H1 (cell line): ENCODE measurements around the gene ARL5C.

Source experiments
- CTCF ChIP-seq, 3 experiments: IDR thresholded peaks; 1 replicate in 2 of 3; 2 replicates in 1 of 3; pipeline versions ENCODE4 v1.5.1 to v1.6.1; 2011; ENCODE audit warnings: low read length in 3 of 3, mild to moderate bottlenecking in 3 of 3, inconsistent platforms in 2 of 3, low read depth in 1 of 3, moderate library complexity in 1 of 3; ENCODE audit not compliant: insufficient read depth in 1 of 3; ENCODE audit errors: control extremely low read depth in 1 of 3
- HDAC6 ChIP-seq: IDR thresholded peaks from one replicate; pipeline ENCODE4 v1.7.1; 2012; ENCODE audit warnings: low read depth, mild to moderate bottlenecking, inconsistent platforms, low read length, moderate library complexity
- KDM1A ChIP-seq: fragments of 200-600, 300-600 bp; sonication (generic); IDR thresholded peaks from 2 replicates; pipeline ENCODE4 v1.7.1; 2016; ENCODE audit warnings: mild to moderate bottlenecking, low read length, borderline replicate concordance
- POLR2A ChIP-seq, 2 experiments: IDR thresholded peaks; 1 replicate in 1 of 2; 2 replicates in 1 of 2; pipeline ENCODE4 v1.6.1; 2011; ENCODE audit warnings: low read depth in 2 of 2, low read length in 2 of 2, mild to moderate bottlenecking in 2 of 2; ENCODE audit errors: control extremely low read depth in 1 of 2
- SP2 ChIP-seq: IDR thresholded peaks from 2 replicates; pipeline ENCODE4 v1.6.1; 2012; ENCODE audit warnings: mild to moderate bottlenecking, low read length, inconsistent platforms
- YY1 ChIP-seq: IDR thresholded peaks from 2 replicates; pipeline ENCODE4 v1.6.1; 2011; ENCODE audit warnings: low read depth, mild to moderate bottlenecking, low read length

- TF ChIP-seq HDAC6: no peak
- TF ChIP-seq SP2: no peak
- TF ChIP-seq POLR2A (IDR thresholded peaks at IDR 0.05; ENCODE audit: control extremely low read depth in 1 of 2, low read depth in 2 of 2, low read length in 2 of 2): no peak
- TF ChIP-seq CTCF (IDR thresholded peaks at IDR 0.05; ENCODE audit: control extremely low read depth in 1 of 3, insufficient read depth in 1 of 3, low read depth in 1 of 3, low read length in 3 of 3): no peak
- TF ChIP-seq KDM1A: no peak
- no peak for TF ChIP-seq YY1
Measured at GRCh38 chr17:39213852-39214251, 47.9 kb upstream of the ARL5C start.
